ENCODE results near the gene TMEM88. TPM values are rescaled to one million over a fixed set of nuclear protein-coding genes. Genes with fewer than 3 reads are reported as not detected.

Gene TMEM88
- total and polyA plus RNA-seq, 2 of the 13 experiments (the other 11 are each of a cell fraction or from before 2014, with no cell fraction given): 0.31 to 0.66 TPM

DNA sequence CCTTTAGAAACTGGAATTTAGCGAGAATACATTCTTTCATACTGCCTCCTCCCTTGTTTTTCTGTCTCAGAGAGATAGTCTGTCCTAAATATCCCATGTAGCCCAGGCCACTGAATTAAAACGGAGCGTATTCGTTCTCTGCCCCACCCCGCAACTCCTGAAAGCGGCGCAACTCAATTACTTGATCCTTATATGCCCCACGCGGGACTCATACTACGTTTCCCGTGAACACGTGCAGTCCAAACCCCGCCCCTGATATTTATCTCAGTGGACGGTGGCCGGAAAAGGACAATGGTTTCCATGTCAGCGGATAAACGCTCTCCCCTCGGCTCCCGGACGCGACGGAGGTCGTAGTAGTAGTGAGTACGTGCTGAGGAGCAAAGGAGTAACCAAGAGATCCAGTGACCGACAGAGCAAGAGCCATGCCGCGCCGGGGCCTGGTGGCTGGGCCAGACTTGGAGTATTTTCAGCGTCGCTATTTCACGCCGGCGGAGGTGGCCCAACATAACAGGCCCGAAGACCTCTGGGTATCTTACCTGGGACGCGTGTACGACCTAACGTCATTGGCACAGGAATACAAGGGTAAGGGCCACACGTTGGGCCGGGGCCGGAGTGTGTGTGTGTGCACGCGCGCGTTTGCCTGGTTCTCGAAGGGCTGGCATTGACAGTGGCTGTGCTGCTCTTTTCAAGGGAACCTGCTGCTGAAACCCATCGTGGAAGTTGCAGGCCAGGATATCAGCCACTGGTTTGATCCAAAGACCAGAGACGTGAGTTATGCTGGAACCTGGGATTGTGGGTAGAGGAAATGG is 3.1 kb downstream of the TMEM88 start, which contains the start of gene CYB5D1 (continued):
- TF ChIP-seq CEBPB (IDR thresholded peaks at IDR 0.05; ENCODE audit: borderline replicate concordance, low read depth, low read length) (no peak), CCDC6 (CRISPR knock-in tag; IDR thresholded peaks at IDR 0.05) (peak; percentile 82; the same call in 1 of the 2 replicates), ZNF782 (CRISPR knock-in tag; IDR thresholded peaks at IDR 0.05; ENCODE audit: borderline replicate concordance) (no peak; the same call in 1 of the 2 replicates), NFIC (IDR thresholded peaks at IDR 0.05; ENCODE audit: low read length) (peak; percentile 34; the same call in 1 of the 2 replicates), ZBTB38 (CRISPR knock-in tag; IDR thresholded peaks at IDR 0.05) (peak; percentile 70; the same call in 1 of the 2 replicates), ZNF232 (CRISPR knock-in tag; IDR thresholded peaks at IDR 0.05; ENCODE audit: borderline replicate concordance) (no peak), TCF12 (IDR thresholded peaks at IDR 0.05) (no peak), TCF12 (CRISPR knock-in tag; IDR thresholded peaks at IDR 0.05) (peak; percentile 31; the same call in 1 of the 2 replicates), CC2D1A (CRISPR knock-in tag; IDR thresholded peaks at IDR 0.05) (peak; percentile 82; the same call in 1 of the 2 replicates), ZNF17 (CRISPR knock-in tag; IDR thresholded peaks at IDR 0.05) (no peak; the same call in 1 of the 2 replicates), PHF20 (CRISPR knock-in tag; IDR thresholded peaks at IDR 0.05) (no peak), PRMT3 (CRISPR knock-in tag; IDR thresholded peaks at IDR 0.05; ENCODE audit: borderline replicate concordance, low read depth) (no peak), KLF9 (CRISPR knock-in tag; IDR thresholded peaks at IDR 0.05; ENCODE audit: low read depth) (no peak), KLF15 (CRISPR knock-in tag; IDR thresholded peaks at IDR 0.05; ENCODE audit: borderline replicate concordance) (no peak), ZNF878 (CRISPR knock-in tag; IDR thresholded peaks at IDR 0.05) (peak; percentile 49; the same call in 1 of the 2 replicates), BORCS8-MEF2B (CRISPR knock-in tag; IDR thresholded peaks at IDR 0.05) (no peak), CBX1 (IDR thresholded peaks at IDR 0.05; ENCODE audit: low read depth) (no peak), KMT2A (CRISPR knock-in tag; IDR thresholded peaks at IDR 0.05) (no peak; the same call in 1 of the 2 replicates), NONO (IDR thresholded peaks at IDR 0.05) (no peak), NONO (CRISPR knock-in tag; conservative IDR thresholded peaks at IDR 0.05) (no peak), FOXC1 (CRISPR knock-in tag; IDR thresholded peaks at IDR 0.05; ENCODE audit: borderline replicate concordance) (0 out of 2 replicates have a peak, but pooled peaks have one; percentile 24), BCL6 (CRISPR knock-in tag; IDR thresholded peaks at IDR 0.05) (no peak), ZBTB42 (CRISPR knock-in tag; IDR thresholded peaks at IDR 0.05) (no peak), ZNF501 (CRISPR knock-in tag; IDR thresholded peaks at IDR 0.05) (peak; percentile 75), ZNF720 (CRISPR knock-in tag; IDR thresholded peaks at IDR 0.05) (no peak)
- TF ChIP-seq, protein P1, sequence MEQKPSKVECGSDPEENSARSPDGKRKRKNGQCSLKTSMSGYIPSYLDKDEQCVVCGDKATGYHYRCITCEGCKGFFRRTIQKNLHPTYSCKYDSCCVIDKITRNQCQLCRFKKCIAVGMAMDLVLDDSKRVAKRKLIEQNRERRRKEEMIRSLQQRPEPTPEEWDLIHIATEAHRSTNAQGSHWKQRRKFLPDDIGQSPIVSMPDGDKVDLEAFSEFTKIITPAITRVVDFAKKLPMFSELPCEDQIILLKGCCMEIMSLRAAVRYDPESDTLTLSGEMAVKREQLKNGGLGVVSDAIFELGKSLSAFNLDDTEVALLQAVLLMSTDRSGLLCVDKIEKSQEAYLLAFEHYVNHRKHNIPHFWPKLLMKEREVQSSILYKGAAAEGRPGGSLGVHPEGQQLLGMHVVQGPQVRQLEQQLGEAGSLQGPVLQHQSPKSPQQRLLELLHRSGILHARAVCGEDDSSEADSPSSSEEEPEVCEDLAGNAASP (CRISPR knock-in tag; IDR thresholded peaks at IDR 0.05; ENCODE audit: borderline replicate concordance): peak; percentile 42; the same call in 1 of the 2 replicates
- TF ChIP-seq, protein P2, sequence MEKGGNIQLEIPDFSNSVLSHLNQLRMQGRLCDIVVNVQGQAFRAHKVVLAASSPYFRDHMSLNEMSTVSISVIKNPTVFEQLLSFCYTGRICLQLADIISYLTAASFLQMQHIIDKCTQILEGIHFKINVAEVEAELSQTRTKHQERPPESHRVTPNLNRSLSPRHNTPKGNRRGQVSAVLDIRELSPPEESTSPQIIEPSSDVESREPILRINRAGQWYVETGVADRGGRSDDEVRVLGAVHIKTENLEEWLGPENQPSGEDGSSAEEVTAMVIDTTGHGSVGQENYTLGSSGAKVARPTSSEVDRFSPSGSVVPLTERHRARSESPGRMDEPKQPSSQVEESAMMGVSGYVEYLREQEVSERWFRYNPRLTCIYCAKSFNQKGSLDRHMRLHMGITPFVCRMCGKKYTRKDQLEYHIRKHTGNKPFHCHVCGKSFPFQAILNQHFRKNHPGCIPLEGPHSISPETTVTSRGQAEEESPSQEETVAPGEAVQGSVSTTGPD (CRISPR knock-in tag; IDR thresholded peaks at IDR 0.05): no peak
- TF ChIP-seq, protein P3, sequence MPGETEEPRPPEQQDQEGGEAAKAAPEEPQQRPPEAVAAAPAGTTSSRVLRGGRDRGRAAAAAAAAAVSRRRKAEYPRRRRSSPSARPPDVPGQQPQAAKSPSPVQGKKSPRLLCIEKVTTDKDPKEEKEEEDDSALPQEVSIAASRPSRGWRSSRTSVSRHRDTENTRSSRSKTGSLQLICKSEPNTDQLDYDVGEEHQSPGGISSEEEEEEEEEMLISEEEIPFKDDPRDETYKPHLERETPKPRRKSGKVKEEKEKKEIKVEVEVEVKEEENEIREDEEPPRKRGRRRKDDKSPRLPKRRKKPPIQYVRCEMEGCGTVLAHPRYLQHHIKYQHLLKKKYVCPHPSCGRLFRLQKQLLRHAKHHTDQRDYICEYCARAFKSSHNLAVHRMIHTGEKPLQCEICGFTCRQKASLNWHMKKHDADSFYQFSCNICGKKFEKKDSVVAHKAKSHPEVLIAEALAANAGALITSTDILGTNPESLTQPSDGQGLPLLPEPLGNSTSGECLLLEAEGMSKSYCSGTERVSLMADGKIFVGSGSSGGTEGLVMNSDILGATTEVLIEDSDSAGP (CRISPR knock-in tag; IDR thresholded peaks at IDR 0.05; ENCODE audit: borderline replicate concordance): peak; percentile 79; the same call in 1 of the 2 replicates

Data from HepG2 (cell line).